Stimulated activated CD8-positive, alpha-beta memory T cell treated with anti-CD3 and anti-CD28 coated beads, Interleukin-15, amount 100 ng/mL, for 1 hour (primary cell): Measurements from ENCODE around the gene RWDD2A.

Experiments
- DNase-seq: peaks from one replicate; pipeline ENCODE4 v3.0.0-alpha.2; 2020; ENCODE audit warnings: low read depth

The RWDD2A gene

DNA sequence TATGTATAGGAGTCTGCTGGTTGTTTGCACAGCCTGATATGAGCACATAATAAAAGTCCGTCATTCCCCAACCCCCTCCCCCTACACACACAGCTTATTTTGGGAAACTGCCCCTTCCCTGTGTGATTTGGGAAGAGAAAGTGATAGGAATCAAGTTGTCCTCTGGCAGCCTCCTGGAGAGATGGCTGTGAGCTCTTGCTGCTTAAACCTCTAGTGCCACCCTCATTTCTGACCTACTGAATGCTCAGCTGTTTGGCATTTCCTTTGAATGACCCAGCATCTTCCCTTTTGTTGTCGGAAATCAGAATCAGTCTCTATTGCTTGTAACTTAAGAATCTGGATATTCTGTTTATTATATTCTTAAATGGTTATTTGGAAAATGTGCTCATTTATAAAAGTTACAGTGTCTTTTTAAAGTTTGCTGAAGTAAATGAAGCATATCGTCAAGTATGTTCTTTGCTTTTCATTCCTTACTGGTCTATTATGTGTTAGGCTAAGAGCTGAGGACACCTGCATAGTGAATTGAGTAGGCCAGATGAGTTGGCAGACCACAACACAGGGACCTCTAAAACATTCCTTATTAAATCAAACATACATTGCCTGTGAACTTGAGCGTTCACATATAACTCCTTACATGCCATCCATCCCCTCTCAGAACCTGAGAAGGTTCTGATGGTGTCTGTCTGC, 5.5 kb downstream of the RWDD2A start:
- no peak for DNase-seq

GRCh38 chr6:83199173-83199862, 6.2 kb downstream of the RWDD2A start:
- DNase-seq = no peak

GRCh38 chr6:83199863-83200225, 6.7 kb downstream of the RWDD2A start:
- no peak for DNase-seq

GRCh38 chr6:83202031-83202430, 8.9 kb downstream of the RWDD2A start:
- no peak for DNase-seq

GRCh38 chr6:83215131-83216047, 22.2 kb downstream of the RWDD2A start:
- DNase-seq = no peak

DNA sequence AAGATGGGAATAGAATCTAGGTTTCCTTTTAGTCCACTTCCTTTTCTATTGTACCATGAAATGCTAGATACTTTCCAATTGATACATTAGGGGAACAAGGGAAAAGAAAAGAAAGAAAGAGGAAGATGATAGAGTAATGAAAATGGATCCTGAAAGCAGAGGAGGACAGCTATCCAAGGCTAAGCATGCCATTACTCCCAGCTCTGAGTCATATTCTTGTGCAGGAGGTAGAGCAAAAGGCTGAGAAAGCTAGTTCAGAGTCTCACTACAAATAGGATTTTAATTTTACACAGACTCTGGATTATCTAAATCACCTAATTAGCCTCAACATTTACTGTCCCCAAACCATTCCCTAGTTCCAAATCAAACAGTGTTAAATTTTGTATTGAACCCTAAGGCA, 23.6 kb downstream of the RWDD2A start:
- no peak for DNase-seq

GRCh38 chr6:83218646-83219045, 25.5 kb downstream of the RWDD2A start:
- no peak for DNase-seq

DNA sequence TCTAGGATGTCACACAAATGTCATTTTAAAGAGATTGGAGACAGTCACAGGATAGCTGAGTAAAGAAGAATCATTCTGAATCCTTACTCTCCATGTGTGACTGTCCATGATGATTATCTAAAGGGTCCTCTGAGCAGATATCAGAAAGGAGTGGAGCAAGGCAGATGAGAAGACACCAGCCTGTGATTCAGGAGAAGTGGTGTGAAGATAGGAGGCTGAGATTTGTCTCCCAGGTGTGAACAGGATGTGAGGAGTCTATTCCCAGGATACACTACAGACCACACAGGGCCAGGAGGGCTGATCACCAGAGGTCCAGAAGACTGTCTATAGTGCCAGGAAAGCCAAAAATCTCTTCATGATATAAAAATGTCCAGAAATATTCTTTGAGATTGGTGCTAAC, 27.0 kb downstream of the RWDD2A start:
- DNase-seq = no peak

DNA sequence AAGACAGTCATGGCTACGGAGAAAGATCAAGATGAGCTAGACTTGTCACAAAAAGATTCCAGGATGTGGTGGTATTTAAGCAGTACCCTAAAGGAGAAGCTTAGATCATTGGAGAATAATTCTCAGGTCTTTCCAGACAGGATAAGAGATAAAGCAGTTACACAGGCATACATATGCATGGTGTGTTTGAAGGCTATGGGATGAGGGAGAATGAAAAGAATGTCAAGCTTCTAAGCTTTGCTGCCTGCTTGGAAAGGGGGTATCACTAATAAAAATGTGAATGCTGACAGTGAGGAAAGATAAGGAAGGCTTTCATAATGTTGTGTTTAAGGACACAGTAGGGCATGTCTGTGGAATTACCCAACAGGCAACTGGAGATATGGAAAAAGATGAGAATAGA, 28.1 kb downstream of the RWDD2A start:
- no peak for DNase-seq

DNA sequence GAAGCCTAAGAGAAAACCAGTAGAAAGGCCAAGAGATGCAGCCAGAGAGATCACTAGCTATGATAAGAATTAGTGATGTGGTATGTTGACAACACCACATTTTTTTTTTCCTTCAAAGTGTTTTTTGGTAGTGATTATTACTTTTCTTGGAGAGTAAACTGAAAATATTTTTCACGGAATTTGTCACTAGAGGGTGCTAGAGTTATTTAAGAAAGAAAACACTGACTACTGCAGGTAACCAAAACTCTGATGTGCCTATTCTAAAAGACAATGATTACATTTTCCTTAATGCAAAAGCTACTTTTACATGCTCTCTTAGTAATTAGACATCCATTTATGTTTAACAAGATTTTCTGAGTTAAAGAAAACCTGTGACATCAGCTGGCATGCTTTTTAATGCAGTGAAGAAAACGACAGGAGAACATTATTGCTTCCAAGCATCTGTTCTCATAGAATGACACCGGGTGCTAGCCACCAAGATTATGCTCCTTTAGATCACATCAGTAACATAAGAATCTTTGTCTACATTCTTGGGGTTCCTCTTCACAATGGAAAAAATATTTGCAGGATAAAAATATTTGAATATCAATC, 28.8 kb downstream of the RWDD2A start:
- no peak for DNase-seq

- no peak for DNase-seq
Measured at GRCh38 chr6:83226517-83226916, 33.4 kb downstream of the RWDD2A start.

DNA sequence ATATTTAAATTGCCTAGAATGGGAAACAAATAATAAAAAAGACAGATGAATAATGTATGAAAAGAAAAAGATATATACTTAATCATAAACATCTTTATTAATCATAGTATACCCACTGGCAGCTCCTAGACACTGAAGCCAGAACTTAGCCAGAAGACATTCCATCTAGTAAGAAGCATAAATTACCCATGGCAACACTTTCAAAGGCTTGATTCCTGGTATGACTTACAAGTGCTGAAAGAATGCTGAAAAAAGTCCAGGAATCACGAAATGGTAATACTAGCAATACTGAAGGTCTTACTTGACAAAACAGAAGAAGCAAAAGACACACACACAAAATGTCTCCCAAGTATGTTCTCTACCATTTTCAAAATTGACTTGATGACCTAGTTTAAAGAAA, 38.0 kb downstream of the RWDD2A start:
- DNase-seq = no peak

DNA sequence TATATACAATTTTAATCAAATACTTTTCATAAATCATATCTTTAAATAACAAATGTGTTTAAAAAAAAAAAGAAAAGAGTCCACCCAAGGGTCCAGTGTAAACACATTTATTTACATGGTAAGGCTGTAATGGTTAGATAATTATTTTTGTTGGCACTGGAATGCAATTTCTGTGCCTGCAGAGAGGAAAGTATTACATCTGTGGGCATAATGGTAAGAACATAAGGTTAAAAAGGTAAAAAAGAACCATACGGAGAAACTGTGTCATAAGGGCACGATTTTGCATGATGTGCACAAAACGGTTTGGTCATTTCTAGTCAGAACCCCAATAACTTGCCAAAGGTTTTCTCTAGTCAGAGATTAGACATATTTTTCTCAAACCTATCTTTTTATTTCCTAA, 54.3 kb downstream of the RWDD2A start:
- no peak for DNase-seq
